ENCODE results near the gene TNIK. TPM values are rescaled to one million over a fixed set of nuclear protein-coding genes. Genes with fewer than 3 reads are reported as not detected.

TNIK gene
- total RNA-seq, 1 experiment from 2014 or later, result 0.69 TPM

GRCh38 chr3:171066206-171066605 lies 394.0 kb downstream of the TNIK start:
- no peaks in the 10 kb centered on the region for H3K4me1 ChIP-seq (ENCODE audit: insufficient read depth, low read length, poor library complexity, severe bottlenecking)
- TF ChIP-seq CTCF (conservative IDR thresholded peaks at IDR 0.05; ENCODE audit: low read depth, low read length), result no peak
- DNase-seq (ENCODE audit: low spot score), result no peak
- no TSS peak for BruUV-seq (replicated peaks)
- ChIA-PET POLR2A (ENCODE audit: low non-redundant PET) (no interaction called here), CTCF (no interaction called here)
- no peaks in the 10 kb centered on the region for H3K36me3 ChIP-seq (ENCODE audit: insufficient read depth, low read length, poor library complexity, severe bottlenecking)
- no peak overlapping the region for H3K4me3 ChIP-seq (ENCODE audit: low read depth, low read length, poor library complexity, severe bottlenecking)
- no peaks in the 10 kb centered on the region for H3K27me3 ChIP-seq (replicated peaks; ENCODE audit: insufficient read depth, low read depth, low read length, poor library complexity)
- H3K9me3 ChIP-seq (ENCODE audit: low read depth, low read length, poor library complexity, severe bottlenecking), result no peaks in the 10 kb centered on the region
- no peak overlapping the region for H3K27ac ChIP-seq (ENCODE audit: low read depth, low read length, poor library complexity, severe bottlenecking)
- intact Hi-C loops (cut with micrococcal nuclease; ENCODE audit: unreplicated experiment), result no loop called here

- DNase-seq (ENCODE audit: low spot score), result no peak
- TF ChIP-seq EZH2 (IDR thresholded peaks at IDR 0.05; ENCODE audit: borderline replicate concordance, low read depth, low read length, poor library complexity, severe bottlenecking), result no peak
- no peak for TF ChIP-seq CTCF (conservative IDR thresholded peaks at IDR 0.05; ENCODE audit: low read depth, low read length)
- POLR2A ChIA-PET (ENCODE audit: low non-redundant PET), result no interaction called here
- Histone ChIP-seq H3K9me3 (ENCODE audit: low read depth, low read length, poor library complexity, severe bottlenecking) (no peaks in the 10 kb centered on the region), H3K27me3 (replicated peaks; ENCODE audit: insufficient read depth, low read depth, low read length, poor library complexity) (no peaks in the 10 kb centered on the region), H3K36me3 (ENCODE audit: insufficient read depth, low read length, poor library complexity, severe bottlenecking) (no peaks in the 10 kb centered on the region), H3K4me1 (ENCODE audit: insufficient read depth, low read length, poor library complexity, severe bottlenecking) (no peaks in the 10 kb centered on the region), H3K27ac (ENCODE audit: low read depth, low read length, poor library complexity, severe bottlenecking) (no peak overlapping the region), H3K4me3 (ENCODE audit: low read depth, low read length, poor library complexity, severe bottlenecking) (no peak overlapping the region)
- CTCF ChIA-PET, result no interaction called here
- BruUV-seq (replicated peaks), result no TSS peak
- intact Hi-C loops (cut with micrococcal nuclease; ENCODE audit: unreplicated experiment), result no loop called here
Measured at GRCh38 chr3:171065732-171066131, 394.5 kb downstream of the TNIK start.

GRCh38 chr3:171064461-171064860 lies 395.7 kb downstream of the TNIK start:
- DNase-seq (ENCODE audit: low spot score), result no peak
- POLR2A ChIA-PET (ENCODE audit: low non-redundant PET), result no interaction called here
- intact Hi-C loops (cut with micrococcal nuclease; ENCODE audit: unreplicated experiment), result no loop called here
- TF ChIP-seq EZH2 (IDR thresholded peaks at IDR 0.05; ENCODE audit: borderline replicate concordance, low read depth, low read length, poor library complexity, severe bottlenecking) (no peak), CTCF (conservative IDR thresholded peaks at IDR 0.05; ENCODE audit: low read depth, low read length) (no peak)
- no peaks in the 10 kb centered on the region for H3K9me3 ChIP-seq (ENCODE audit: low read depth, low read length, poor library complexity, severe bottlenecking)
- H3K4me1 ChIP-seq (ENCODE audit: insufficient read depth, low read length, poor library complexity, severe bottlenecking), result no peaks in the 10 kb centered on the region
- no peak overlapping the region for H3K27ac ChIP-seq (ENCODE audit: low read depth, low read length, poor library complexity, severe bottlenecking)
- CTCF ChIA-PET, result no interaction called here
- H3K4me3 ChIP-seq (ENCODE audit: low read depth, low read length, poor library complexity, severe bottlenecking), result no peak overlapping the region
- no peaks in the 10 kb centered on the region for H3K27me3 ChIP-seq (replicated peaks; ENCODE audit: insufficient read depth, low read depth, low read length, poor library complexity)
- no peaks in the 10 kb centered on the region for H3K36me3 ChIP-seq (ENCODE audit: insufficient read depth, low read length, poor library complexity, severe bottlenecking)
- BruUV-seq (replicated peaks), result no TSS peak

Data from A673 (cell line).